HEK293 (cell line): ENCODE data around the gene ANO3.

Source experiments
- CTCF ChIA-PET: fragments of 350-600 bp; formaldehyde crosslinking; extraction: SDS; loops from one replicate; lab custom pipeline; 2021; ENCODE audit warnings: antibody characterized with exemption; lab: Yijun Ruan, JAX
- POLR2A ChIA-PET: fragments of 300-600 bp; formaldehyde crosslinking; extraction: SDS; loops from one replicate; lab custom pipeline; 2020; ENCODE audit warnings: antibody characterized with exemption, inconsistent platforms; lab: Yijun Ruan, JAX
- H3K27ac ChIP-seq: fragments of 200-500 bp; sonication (Bioruptor generic); 2 replicates; pipeline ENCODE4 v1.5.1; 2014; ENCODE audit warnings: low read depth, low read length, control low read depth, inconsistent platforms; ENCODE audit errors: extremely low read depth
- H3K36me3 ChIP-seq, 2 experiments: fragments of 200-500 bp in 1 of 2; sonication (Bioruptor generic) in 1 of 2; 1 replicate in 1 of 2; 2 replicates in 1 of 2; pipeline ENCODE4 v1.5.1; 2014 to 2017; ENCODE audit warnings: inconsistent platforms in 2 of 2, low read length in 2 of 2; ENCODE audit not compliant: control insufficient read depth in 2 of 2, insufficient read depth in 1 of 2
- H3K4me1 ChIP-seq: fragments of 200-500 bp; sonication (Bioruptor generic); 2 replicates; pipeline ENCODE4 v1.5.1; 2014; ENCODE audit warnings: mild to moderate bottlenecking, low read length, inconsistent platforms; ENCODE audit not compliant: control insufficient read depth, insufficient read depth
- H3K4me3 ChIP-seq: 2 replicates; pipeline ENCODE4 v1.5.1; 2011; ENCODE audit warnings: low read depth, mild to moderate bottlenecking, control low read depth, low read length, moderate library complexity
- H3K9me3 ChIP-seq: fragments of 200-500 bp; sonication (Bioruptor generic); 2 replicates; pipeline ENCODE4 v1.5.1; 2014; ENCODE audit warnings: low read depth, low read length, inconsistent platforms; ENCODE audit not compliant: control insufficient read depth, insufficient read depth
- BCL11B ChIP-seq: fragments of 450-650 bp; formaldehyde crosslinking; IDR thresholded peaks from 2 replicates; pipeline ENCODE4 v1.5.1; 2016; ENCODE audit warnings: low read depth, missing biosample characterization, missing genetic modification characterization
- FEZF1 ChIP-seq: fragments of 450-650 bp; formaldehyde crosslinking; IDR thresholded peaks from 2 replicates; pipeline ENCODE4 v1.5.1; 2016; ENCODE audit warnings: missing biosample characterization, missing genetic modification characterization
- GLI2 ChIP-seq: fragments of 450-650 bp; formaldehyde crosslinking; IDR thresholded peaks from 2 replicates; pipeline ENCODE4; 2017; ENCODE audit warnings: missing biosample characterization, missing genetic modification characterization, low read depth, borderline replicate concordance
- SCRT1 ChIP-seq: fragments of 450-650 bp; formaldehyde crosslinking; IDR thresholded peaks from 2 replicates; pipeline ENCODE4 v1.5.1; 2016; ENCODE audit warnings: missing biosample characterization, missing genetic modification characterization, borderline replicate concordance
- YY2 ChIP-seq: fragments of 450-650 bp; formaldehyde crosslinking; IDR thresholded peaks from 2 replicates; pipeline ENCODE4 v1.5.1; 2016; ENCODE audit warnings: missing biosample characterization, missing genetic modification characterization
- ZBTB48 ChIP-seq: fragments of 450-650 bp; formaldehyde crosslinking; IDR thresholded peaks from 2 replicates; pipeline ENCODE4 v1.5.1; 2016; ENCODE audit warnings: missing biosample characterization, missing genetic modification characterization
- ZFP3 ChIP-seq: fragments of 450-650 bp; formaldehyde crosslinking; IDR thresholded peaks from 2 replicates; pipeline ENCODE4 v1.5.1; 2016; ENCODE audit warnings: low read depth, missing biosample characterization, missing genetic modification characterization
- ZNF114 ChIP-seq: fragments of 450-650 bp; formaldehyde crosslinking; IDR thresholded peaks from 2 replicates; pipeline ENCODE4 v1.5.0; 2017; ENCODE audit warnings: missing biosample characterization, missing genetic modification characterization
- ZNF121 ChIP-seq: fragments of 450-650 bp; formaldehyde crosslinking; IDR thresholded peaks from 2 replicates; pipeline ENCODE4 v1.5.1; 2016; ENCODE audit warnings: missing biosample characterization, missing genetic modification characterization
- ZNF133 ChIP-seq: fragments of 450-650 bp; formaldehyde crosslinking; IDR thresholded peaks from 2 replicates; pipeline ENCODE4 v1.5.1; 2016; ENCODE audit warnings: missing biosample characterization, missing genetic modification characterization
- ZNF140 ChIP-seq: fragments of 450-650 bp; formaldehyde crosslinking; IDR thresholded peaks from 2 replicates; pipeline ENCODE4 v1.5.1; 2016; ENCODE audit warnings: missing biosample characterization, missing genetic modification characterization
- ZNF23 ChIP-seq: fragments of 450-650 bp; formaldehyde crosslinking; IDR thresholded peaks from 2 replicates; pipeline ENCODE4 v1.5.1; 2016; ENCODE audit warnings: missing biosample characterization, missing genetic modification characterization, borderline replicate concordance
- ZNF302 ChIP-seq: fragments of 450-650 bp; formaldehyde crosslinking; IDR thresholded peaks from 2 replicates; pipeline ENCODE4 v1.5.1; 2016; ENCODE audit warnings: missing biosample characterization, missing genetic modification characterization, low read depth
- ZNF473 ChIP-seq: fragments of 450-650 bp; formaldehyde crosslinking; IDR thresholded peaks from 2 replicates; pipeline ENCODE4 v1.5.1; 2017; ENCODE audit warnings: missing biosample characterization, missing genetic modification characterization
- ZNF521 ChIP-seq: fragments of 450-650 bp; formaldehyde crosslinking; IDR thresholded peaks from 2 replicates; pipeline ENCODE4 v1.5.1; 2017; ENCODE audit warnings: missing biosample characterization, mild to moderate bottlenecking, missing genetic modification characterization
- ZNF600 ChIP-seq: fragments of 450-650 bp; formaldehyde crosslinking; IDR thresholded peaks from 2 replicates; pipeline ENCODE4 v1.5.1; 2016; ENCODE audit warnings: missing biosample characterization, missing genetic modification characterization
- ZNF626 ChIP-seq: fragments of 450-650 bp; sonication (Bioruptor Pico); formaldehyde crosslinking; IDR thresholded peaks from 2 replicates; pipeline ENCODE4 v1.5.1; 2018; ENCODE audit warnings: missing biosample characterization, missing genetic modification characterization, inconsistent platforms
- ZNF629 ChIP-seq: fragments of 450-650 bp; formaldehyde crosslinking; IDR thresholded peaks from 2 replicates; pipeline ENCODE4 v1.5.1; 2017; ENCODE audit warnings: missing biosample characterization, missing genetic modification characterization
- ZNF660 ChIP-seq: fragments of 450-650 bp; IDR thresholded peaks from 2 replicates; pipeline ENCODE4 v1.5.1; 2018; ENCODE audit warnings: missing biosample characterization, mild to moderate bottlenecking, missing genetic modification characterization
- ZNF677 ChIP-seq: fragments of 450-650 bp; IDR thresholded peaks from 2 replicates; pipeline ENCODE4 v1.5.0; 2018; ENCODE audit warnings: missing biosample characterization, mild to moderate bottlenecking, missing genetic modification characterization, moderate library complexity
- ZSCAN16 ChIP-seq: fragments of 450-650 bp; formaldehyde crosslinking; IDR thresholded peaks from 2 replicates; pipeline ENCODE4 v1.5.1; 2016; ENCODE audit warnings: missing biosample characterization, missing genetic modification characterization
- ZSCAN23 ChIP-seq: fragments of 450-650 bp; formaldehyde crosslinking; IDR thresholded peaks from 2 replicates; pipeline ENCODE4 v1.5.1; 2016; ENCODE audit warnings: missing biosample characterization, missing genetic modification characterization
- TF ChIP-seq, protein P1 (sequence below): fragments of 450-650 bp; formaldehyde crosslinking; IDR thresholded peaks from 2 replicates; pipeline ENCODE4 v1.5.0; 2017; ENCODE audit warnings: missing biosample characterization, missing genetic modification characterization, borderline replicate concordance
- TF ChIP-seq, protein P2 (sequence below): fragments of 450-650 bp; formaldehyde crosslinking; IDR thresholded peaks from 2 replicates; pipeline ENCODE4 v1.5.1; 2016; ENCODE audit warnings: missing biosample characterization, missing genetic modification characterization

Gene ANO3

DNA sequence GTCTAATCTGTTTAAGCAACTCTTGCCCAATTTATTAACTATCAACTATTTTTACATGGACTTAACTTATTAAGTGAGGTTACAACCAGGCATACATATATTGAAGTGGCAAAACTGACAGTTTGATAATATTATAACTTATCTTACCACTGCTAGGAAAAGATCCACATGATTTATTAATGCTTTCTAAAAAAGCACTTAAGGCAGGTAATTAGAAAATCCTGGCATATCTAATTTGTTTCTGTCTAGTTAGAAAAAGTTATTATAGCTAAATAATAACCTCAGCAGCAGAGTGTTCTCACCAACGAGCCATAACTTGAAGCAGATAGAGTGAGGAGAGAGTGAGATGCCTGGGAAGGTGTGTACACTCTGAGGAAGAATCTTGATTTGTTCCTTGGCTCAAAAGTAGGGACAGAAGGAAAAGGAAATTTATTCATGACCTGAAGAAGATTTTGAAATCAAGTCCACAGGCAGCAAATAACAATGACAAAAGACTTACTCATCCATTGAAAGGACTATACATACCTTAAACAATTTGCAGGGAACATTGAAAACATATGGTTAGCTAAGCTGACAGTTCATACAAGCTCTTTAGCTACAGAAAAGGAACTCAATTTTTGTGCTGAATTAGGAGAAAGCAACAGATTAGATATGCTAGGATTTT lies 247.2 kb downstream of the ANO3 start:
- TF ChIP-seq BCL11B (tag by site-specific recombination) (no peak), ZNF521 (no peak), ZSCAN16 (tag by site-specific recombination) (no peak), ZNF140 (tag by site-specific recombination) (no peak), ZSCAN23 (no peak), ZNF600 (tag by site-specific recombination) (no peak), ZFP3 (no peak), ZNF121 (tag by site-specific recombination) (no peak)
- TF ChIP-seq, protein P1, sequence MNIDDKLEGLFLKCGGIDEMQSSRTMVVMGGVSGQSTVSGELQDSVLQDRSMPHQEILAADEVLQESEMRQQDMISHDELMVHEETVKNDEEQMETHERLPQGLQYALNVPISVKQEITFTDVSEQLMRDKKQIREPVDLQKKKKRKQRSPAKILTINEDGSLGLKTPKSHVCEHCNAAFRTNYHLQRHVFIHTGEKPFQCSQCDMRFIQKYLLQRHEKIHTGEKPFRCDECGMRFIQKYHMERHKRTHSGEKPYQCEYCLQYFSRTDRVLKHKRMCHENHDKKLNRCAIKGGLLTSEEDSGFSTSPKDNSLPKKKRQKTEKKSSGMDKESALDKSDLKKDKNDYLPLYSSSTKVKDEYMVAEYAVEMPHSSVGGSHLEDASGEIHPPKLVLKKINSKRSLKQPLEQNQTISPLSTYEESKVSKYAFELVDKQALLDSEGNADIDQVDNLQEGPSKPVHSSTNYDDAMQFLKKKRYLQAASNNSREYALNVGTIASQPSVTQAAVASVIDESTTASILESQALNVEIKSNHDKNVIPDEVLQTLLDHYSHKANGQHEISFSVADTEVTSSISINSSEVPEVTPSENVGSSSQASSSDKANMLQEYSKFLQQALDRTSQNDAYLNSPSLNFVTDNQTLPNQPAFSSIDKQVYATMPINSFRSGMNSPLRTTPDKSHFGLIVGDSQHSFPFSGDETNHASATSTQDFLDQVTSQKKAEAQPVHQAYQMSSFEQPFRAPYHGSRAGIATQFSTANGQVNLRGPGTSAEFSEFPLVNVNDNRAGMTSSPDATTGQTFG (tag by site-specific recombination): no peak
- ChIA-PET POLR2A (no interaction called here), CTCF (interaction anchor here (0.6 kb wide), 1 partner anchor 609 kb away, joined by 5 read pairs; no protein-coding TSS in a partner anchor)
- Histone ChIP-seq H3K27ac (no peak overlapping the region), H3K4me3 (no peak overlapping the region), H3K36me3 (no peaks in the 10 kb centered on the region), H3K9me3 (no peaks in the 10 kb centered on the region), H3K4me1 (no peaks in the 10 kb centered on the region)

DNA sequence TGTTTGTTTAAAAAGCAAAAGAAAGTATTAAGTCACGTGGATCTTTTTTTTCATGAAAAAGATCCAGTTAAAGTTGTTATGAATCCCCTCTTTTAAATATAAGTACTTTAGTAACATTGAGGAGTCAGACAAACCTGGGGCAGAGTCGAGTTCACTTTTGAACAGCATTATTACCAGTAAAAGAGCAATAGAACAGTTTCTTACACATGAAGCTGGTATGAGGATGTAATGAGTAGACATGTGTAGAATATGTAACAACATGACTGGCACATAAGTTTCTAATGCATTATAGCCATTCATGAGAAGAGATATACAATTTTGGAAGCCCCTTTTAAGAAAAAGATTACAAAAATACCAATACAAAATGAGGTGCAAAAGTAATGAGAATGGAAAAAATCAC lies 247.8 kb downstream of the ANO3 start:
- POLR2A ChIA-PET: no interaction called here
- H3K9me3 ChIP-seq: no peaks in the 10 kb centered on the region
- no peak overlapping the region for H3K27ac ChIP-seq
- H3K4me3 ChIP-seq: no peak overlapping the region
- TF ChIP-seq ZNF302 (tag by site-specific recombination): no peak
- TF ChIP-seq ZNF629 (tag by site-specific recombination): no peak
- no peak for TF ChIP-seq ZNF133 (tag by site-specific recombination)
- TF ChIP-seq ZNF677 (tag by site-specific recombination): no peak
- TF ChIP-seq YY2 (tag by site-specific recombination): no peak
- TF ChIP-seq ZNF114 (tag by site-specific recombination): no peak
- TF ChIP-seq ZNF473 (tag by site-specific recombination): no peak
- no peak for TF ChIP-seq SCRT1 (tag by site-specific recombination)
- no peak for TF ChIP-seq GLI2 (tag by site-specific recombination)
- TF ChIP-seq, protein P2, sequence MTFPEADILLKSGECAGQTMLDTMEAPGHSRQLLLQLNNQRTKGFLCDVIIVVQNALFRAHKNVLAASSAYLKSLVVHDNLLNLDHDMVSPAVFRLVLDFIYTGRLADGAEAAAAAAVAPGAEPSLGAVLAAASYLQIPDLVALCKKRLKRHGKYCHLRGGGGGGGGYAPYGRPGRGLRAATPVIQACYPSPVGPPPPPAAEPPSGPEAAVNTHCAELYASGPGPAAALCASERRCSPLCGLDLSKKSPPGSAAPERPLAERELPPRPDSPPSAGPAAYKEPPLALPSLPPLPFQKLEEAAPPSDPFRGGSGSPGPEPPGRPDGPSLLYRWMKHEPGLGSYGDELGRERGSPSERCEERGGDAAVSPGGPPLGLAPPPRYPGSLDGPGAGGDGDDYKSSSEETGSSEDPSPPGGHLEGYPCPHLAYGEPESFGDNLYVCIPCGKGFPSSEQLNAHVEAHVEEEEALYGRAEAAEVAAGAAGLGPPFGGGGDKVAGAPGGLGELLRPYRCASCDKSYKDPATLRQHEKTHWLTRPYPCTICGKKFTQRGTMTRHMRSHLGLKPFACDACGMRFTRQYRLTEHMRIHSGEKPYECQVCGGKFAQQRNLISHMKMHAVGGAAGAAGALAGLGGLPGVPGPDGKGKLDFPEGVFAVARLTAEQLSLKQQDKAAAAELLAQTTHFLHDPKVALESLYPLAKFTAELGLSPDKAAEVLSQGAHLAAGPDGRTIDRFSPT (tag by site-specific recombination): no peak
- no peak for TF ChIP-seq ZNF660 (tag by site-specific recombination)
- TF ChIP-seq ZBTB48 (tag by site-specific recombination): no peak
- TF ChIP-seq ZNF626 (tag by site-specific recombination): no peak
- TF ChIP-seq ZNF23 (tag by site-specific recombination): no peak
- no peak for TF ChIP-seq FEZF1 (tag by site-specific recombination)
- no peaks in the 10 kb centered on the region for H3K4me1 ChIP-seq
- CTCF ChIA-PET: interaction anchor here (0.6 kb wide), 1 partner anchor 608 kb away, joined by 5 read pairs; no protein-coding TSS in a partner anchor
- no peaks in the 10 kb centered on the region for H3K36me3 ChIP-seq
